IPS-18c (cell line): ENCODE results near the gene ZNF282.
A peak's percentile ranks its signal among the peaks of the same experiment; 100 is the strongest.
"Not testable (repeated sequence)": the region's sequence is repeated elsewhere in the genome, so short reads cannot be mapped to it uniquely, and the experiment has no call there.

Experiments used
- H3K4me3 ChIP-seq: 2 replicates; pipeline ENCODE4 v1.7.0; 2013; ENCODE audit warnings: low read depth, mild to moderate bottlenecking, low read length, moderate library complexity; ENCODE audit not compliant: insufficient read depth
- H3K9me3 ChIP-seq: one replicate; pipeline ENCODE4 v1.6.1; 2013; ENCODE audit warnings: mild to moderate bottlenecking, low read length, moderate library complexity; ENCODE audit not compliant: control insufficient read depth, insufficient read depth

Gene ZNF282

DNA sequence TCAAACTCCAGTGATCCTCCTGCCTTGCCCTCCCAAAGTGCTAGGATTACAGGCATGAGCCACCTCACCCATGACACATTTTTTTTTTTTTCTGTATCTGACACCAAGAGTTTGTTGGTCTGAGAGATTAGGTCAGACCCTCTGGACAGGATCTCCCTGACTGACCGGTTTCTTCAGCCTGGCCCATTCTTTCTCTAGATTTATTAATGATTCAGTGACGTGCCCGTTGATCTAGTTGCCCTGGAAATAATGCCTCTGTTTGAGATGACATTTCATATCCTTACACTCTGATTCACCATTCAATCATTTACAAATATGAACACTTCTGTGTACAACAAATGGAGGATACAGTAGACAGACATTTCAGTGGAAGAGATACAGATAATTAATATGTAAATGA, 42.7 kb downstream of the ZNF282 start:
- Histone ChIP-seq H3K9me3 (no peaks in the 10 kb centered on the region), H3K4me3 (no peak overlapping the region)

DNA sequence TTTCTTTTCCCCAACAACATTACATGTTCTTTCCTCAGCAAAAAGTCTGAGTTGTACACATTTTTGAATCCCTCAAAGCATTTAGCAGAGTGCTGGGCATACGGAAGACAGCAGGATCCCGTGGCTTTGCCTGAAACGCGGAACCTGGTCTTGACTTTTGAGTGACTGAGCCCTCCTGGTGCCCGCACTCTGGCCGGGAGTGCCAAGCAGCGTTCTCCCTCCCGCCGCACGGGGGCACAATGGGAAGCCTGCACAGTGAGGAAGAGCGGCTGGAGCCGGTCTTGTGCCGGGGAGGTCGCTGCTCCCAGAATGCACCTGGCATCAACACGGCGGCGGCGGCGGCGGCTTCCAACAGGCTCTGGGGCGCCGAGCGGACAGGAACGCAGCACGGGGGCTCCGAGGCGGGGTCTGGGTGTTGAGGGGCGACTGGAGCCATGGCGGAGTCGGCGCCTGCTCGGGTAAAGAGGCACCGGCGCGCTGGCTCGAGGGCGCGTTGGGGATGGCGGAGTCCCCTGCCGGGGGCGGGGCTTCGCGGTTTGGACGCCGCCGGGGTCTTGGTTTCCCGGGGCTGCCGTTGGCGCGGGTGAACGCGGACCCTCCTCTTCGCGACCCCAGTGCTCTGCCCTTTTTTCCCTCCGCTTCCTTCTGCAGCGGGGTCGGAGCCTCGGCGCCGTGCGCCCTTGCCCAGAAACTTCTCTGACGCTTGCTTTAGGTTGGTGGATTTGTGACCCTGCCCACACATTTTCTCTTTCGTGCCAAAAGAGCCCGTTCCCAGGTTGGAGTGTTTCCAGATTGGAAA, 44.2 kb downstream of the ZNF282 start, which contains the start of gene ZNF212:
TSS of gene ZNF212 (plus strand) at position 307 of the 799 bp plus-strand sequence. CDS start at position 435, 128 bp downstream.
- no peaks in the 10 kb centered on the region for H3K9me3 ChIP-seq
- H3K4me3 ChIP-seq, result peak within 1 kb of the TSS; percentile 97

DNA sequence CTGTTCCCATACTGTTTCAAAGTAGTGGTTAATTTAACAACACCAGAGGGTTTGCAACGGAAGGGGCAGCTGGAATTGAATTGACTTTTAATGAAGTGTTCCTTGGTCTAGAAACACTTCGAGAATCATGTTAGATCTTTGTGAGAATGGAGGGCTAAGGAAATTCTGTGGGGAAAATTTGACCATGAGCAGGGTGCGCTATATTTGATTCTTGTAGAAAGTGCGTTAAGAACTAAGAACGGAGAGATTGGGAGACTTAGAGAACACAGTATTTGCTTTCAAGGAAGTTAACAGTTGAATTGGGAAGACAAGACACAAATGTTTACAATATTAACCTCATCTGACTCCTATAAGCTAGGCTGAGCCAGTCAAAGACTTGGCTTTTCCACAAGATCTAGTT, 45.3 kb downstream of the ZNF282 start:
- H3K9me3 ChIP-seq, result no peaks in the 10 kb centered on the region
- H3K4me3 ChIP-seq, result peak overlapping the region; percentile 97

DNA sequence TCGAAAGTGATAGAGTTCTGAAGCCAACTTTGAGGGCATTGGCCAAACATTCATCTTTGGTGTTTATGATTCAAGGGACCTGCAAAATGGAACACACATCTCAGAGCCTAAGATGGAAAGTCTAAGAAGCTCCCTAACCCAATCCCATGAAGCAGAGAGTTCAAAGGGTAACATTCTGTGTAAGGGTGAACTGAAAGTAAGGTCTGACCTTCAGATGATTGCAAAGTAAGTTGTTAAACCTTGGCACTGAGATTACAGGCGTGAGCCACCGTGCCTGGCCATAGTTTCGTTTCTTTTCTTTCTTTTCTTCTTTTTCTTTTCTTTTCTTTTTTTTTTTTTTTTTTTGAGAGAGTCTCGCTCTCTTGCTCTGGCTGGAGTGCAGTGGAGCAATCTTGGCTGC, 46.4 kb downstream of the ZNF282 start:
- H3K9me3 ChIP-seq, result no peaks in the 10 kb centered on the region
- no peak overlapping the region for H3K4me3 ChIP-seq

DNA sequence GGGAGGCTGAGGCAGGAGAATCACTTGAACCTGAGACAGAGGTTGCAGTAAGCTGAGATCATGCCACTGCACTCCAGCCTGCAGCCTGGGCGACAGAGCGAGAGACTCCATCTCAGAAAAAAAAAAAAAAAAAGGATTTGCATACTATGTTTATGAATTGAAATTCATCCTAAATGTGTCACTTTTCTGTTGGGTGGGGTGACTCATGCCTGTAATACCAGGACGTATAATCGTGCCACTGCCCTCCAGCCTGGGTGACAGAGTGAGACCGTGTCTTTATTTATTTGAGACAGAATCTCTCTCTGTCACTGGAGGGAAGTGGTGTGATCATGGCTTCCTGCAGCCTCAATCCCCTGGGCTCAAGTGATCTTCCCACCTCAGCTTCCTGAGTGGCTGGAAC, 49.9 kb downstream of the ZNF282 start:
- Histone ChIP-seq H3K4me3 (no peak overlapping the region), H3K9me3 (no peaks in the 10 kb centered on the region)

DNA sequence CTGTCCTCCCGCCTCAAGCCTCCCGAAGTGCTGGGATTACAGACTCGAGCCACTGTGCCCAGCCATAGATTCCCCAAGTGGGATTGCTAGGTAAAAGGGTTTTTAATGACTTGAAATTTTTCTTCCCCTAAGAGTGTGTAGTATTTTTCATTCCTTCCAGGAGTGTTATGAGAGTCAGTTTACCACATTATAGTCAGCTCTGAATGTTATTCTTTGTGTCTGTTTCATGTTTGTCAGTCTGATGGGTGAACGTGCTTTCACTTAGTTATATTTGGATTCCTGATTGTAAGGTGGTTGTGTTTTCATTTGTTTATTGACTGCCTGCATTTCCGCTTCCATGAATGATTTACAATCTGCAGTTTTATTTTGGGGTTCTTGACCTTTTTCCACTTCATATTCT, 50.4 kb downstream of the ZNF282 start:
- H3K9me3 ChIP-seq, result no peaks in the 10 kb centered on the region
- no peak overlapping the region for H3K4me3 ChIP-seq

DNA sequence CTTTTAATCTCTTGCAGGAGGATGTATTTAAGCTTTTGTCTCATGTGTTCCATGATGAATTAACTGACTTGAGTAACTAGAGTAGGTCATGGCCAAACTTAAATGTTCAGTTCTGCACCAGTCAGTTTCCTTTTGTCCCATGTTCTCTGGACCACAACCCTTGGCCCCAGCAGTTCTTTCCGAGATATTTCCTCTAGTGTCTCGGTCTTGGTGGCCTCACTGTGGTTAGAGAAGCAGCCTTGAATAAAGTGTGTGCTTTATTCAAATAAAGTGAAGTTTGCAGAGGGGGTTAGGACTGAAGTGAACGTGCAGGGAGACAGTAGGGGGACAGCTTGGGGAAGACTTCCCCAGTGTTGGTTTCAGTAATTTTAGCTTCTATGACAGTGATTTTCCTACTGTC, 53.4 kb downstream of the ZNF282 start:
- H3K9me3 ChIP-seq, result no peaks in the 10 kb centered on the region
- H3K4me3 ChIP-seq, result no peak overlapping the region

DNA sequence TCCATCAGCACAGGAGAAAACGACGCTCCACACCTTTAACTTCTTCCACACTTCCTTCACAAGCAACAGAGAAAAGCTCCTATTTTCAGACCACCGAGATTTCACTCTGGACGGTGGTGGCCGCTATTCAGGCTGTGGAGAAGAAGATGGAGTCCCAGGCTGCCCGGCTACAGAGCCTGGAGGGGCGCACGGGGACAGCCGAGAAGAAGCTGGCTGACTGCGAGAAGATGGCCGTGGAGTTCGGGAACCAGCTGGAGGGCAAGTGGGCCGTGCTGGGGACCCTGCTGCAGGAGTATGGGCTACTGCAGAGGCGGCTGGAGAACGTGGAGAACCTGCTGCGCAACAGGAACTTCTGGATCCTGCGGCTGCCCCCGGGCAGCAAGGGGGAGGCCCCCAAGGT, 54.8 kb downstream of the ZNF282 start:
- H3K4me3 ChIP-seq, H3K9me3 ChIP-seq: not testable (repeated sequence)

DNA sequence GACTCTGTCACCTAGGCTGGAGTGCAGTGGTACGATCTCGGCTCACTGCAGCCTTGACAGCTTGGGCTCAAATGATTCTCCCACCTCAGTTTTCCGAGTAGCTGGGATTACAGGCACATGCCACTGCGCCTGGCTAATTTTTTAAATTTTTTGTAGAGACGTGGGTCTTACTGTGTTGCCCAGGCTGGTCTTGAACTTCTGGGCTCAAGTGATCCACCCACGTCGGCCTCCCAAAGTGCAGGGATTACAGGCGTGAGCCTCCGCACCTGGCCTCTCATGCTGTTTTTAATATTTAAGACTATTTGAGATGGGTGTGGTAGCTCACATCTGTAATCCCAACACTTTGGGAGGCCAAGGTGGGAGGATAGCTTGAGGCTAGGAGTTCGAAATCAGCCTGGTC, 56.2 kb downstream of the ZNF282 start:
- H3K4me3 ChIP-seq, H3K9me3 ChIP-seq: not testable (repeated sequence)

DNA sequence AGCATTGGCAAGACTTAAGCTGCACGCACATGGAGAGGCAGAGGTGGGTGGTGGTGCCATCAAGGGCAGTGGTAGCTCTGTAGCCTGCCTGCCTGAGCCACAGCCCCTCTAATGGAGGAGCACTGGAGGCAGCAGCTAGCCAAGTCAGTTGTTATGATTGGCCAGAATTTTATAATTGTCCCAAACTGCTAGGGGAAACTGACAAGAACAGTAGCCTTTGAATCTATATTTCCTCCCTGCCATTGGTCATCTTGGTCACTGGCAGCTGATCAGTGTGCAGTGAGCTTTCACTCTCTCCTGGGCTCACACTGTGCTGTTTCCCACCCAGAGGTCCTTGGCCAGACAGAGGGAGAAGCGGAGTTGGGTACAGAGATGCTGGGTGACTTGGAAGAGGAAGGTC, 57.0 kb downstream of the ZNF282 start:
- H3K4me3 ChIP-seq, result no peak overlapping the region
- H3K9me3 ChIP-seq, result no peaks in the 10 kb centered on the region

DNA sequence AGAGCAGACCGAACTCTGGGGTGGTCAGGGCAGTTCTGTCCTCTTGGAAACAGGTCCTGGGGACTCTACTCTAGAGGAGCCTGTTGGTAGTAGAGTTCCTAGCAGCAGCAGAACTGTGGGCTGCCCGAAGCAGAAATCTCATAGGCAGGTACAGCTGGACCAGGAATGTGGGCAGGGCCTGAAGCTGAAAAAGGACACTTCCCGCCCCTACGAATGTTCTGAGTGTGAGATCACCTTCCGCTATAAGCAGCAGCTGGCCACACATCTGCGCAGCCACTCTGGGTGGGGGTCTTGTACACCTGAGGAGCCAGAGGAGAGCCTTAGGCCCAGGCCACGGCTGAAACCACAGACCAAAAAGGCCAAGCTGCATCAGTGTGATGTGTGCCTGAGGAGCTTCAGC, 58.3 kb downstream of the ZNF282 start:
- Histone ChIP-seq H3K4me3 (no peak overlapping the region), H3K9me3 (no peaks in the 10 kb centered on the region)

DNA sequence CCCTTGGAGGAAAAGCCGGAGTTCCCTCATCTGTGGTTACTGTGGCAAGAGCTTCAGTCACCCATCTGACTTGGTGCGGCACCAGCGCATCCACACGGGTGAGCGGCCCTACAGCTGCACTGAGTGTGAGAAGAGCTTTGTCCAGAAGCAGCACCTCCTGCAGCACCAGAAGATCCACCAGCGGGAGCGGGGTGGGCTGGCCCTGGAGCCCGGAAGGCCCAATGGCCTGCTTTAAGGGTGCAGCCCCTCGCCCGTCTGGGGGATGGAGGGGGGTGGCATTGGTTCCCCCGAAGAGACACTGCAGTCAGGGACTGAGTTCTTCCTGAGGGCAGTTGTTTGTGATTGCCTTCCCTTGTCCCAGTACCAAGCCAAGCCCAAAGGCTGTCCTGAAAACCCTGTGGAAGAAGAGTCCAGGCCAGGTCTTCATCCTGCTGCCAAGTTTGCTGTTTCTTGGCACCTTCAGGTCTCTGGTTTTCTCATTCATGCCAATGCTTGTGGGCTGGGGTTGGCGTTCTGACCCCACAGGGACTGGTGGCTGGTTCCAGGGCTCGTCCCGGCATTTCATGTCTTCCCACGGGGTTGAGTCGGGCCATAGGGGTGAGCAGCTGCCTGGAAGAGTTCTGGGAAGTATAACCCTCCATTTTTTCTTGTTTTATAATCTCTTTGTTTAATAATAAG, 59.0 kb downstream of the ZNF282 start:
- H3K4me3 ChIP-seq, result no peak overlapping the region
- no peaks in the 10 kb centered on the region for H3K9me3 ChIP-seq

DNA sequence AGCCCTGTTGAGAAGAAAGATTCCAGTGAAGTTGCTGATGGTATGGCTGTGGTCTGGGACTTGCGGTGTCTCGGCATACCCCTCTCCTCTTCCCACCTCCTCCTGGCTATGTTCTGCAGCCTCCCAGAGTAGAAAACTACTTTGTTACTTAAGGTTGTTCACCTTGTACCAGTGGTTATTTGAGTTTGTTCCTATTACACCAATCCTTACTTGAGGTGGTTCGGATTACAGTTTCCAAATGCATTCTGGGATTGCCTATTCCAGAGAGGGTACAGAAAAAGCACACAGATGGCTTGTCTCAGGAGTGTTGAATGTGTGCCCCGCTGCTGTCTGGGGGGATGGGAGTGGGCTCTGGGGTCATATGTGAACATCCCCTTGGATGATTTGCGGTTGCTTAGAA, 59.8 kb downstream of the ZNF282 start:
- H3K4me3 ChIP-seq, result no peak overlapping the region
- H3K9me3 ChIP-seq, result no peaks in the 10 kb centered on the region

DNA sequence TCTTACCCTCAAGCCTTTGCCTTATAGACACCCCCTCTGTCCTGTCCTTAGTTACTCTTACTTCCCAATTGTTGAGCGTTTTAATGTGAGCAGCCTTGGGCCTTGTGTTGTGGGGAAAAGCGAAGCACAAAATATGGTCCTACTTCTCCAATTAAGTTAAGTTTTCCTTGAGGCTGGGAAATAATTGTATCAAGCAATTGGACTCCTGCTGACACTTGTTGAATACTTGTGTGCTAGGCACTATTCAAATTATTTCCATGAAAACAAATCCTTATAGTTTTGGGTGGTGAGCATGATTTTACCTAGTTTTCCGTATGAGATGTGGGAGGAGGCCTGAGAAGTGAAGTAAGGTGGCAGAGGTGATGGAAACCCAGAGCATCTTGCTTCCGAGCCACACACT, 61.2 kb downstream of the ZNF282 start:
- no peaks in the 10 kb centered on the region for H3K9me3 ChIP-seq

DNA sequence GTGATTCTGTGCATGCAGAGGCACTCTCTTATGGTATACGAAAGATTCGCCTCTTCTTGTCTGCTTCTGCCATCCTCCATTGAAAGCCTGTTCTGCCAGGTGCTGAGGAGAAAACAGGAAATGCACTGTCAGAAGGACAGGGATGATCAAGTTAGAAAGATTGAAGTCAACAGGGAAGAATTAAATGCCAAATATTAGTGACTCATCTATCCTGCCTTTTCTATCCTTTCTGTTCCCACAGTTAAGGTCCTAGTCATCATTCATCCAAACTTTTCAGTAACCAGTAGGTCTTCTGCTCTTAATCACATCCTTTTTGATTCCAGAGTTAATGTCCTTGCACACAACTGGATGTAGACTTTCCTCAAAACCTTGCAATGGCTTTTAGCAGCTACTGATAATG, 61.8 kb downstream of the ZNF282 start:
- H3K4me3 ChIP-seq, result no peak overlapping the region
- no peaks in the 10 kb centered on the region for H3K9me3 ChIP-seq

More for the DNA sequence above, 61.2 kb downstream of the ZNF282 start:
- no peak overlapping the region for H3K4me3 ChIP-seq

DNA sequence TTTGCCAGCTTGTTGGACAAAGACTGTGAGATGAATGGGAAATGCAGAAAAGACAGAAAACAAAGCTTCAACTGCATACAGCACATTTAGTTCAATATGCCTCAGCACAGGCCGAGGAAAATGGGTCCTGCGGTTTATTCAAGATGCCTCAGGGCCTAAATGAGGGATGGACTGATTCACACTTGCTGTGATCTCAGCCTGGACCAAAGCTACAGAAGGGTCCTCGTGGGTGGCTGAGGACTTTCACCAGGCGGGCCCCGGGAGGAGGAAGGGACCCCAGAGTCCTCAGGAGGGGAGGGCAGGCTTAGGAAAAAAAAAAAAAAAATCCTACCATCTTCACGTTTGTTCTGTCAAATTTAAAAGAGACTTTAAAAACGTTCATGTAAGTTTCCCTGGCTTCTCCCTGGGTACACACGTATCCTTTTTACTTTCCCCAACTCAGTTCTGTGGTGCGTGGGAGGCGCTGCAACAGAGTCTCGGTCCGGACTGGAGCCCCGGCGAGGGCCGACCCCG, 66.0 kb downstream of the ZNF282 start:
- H3K9me3 ChIP-seq, result no peaks in the 10 kb centered on the region
- H3K4me3 ChIP-seq, result peak overlapping the region; percentile 71

DNA sequence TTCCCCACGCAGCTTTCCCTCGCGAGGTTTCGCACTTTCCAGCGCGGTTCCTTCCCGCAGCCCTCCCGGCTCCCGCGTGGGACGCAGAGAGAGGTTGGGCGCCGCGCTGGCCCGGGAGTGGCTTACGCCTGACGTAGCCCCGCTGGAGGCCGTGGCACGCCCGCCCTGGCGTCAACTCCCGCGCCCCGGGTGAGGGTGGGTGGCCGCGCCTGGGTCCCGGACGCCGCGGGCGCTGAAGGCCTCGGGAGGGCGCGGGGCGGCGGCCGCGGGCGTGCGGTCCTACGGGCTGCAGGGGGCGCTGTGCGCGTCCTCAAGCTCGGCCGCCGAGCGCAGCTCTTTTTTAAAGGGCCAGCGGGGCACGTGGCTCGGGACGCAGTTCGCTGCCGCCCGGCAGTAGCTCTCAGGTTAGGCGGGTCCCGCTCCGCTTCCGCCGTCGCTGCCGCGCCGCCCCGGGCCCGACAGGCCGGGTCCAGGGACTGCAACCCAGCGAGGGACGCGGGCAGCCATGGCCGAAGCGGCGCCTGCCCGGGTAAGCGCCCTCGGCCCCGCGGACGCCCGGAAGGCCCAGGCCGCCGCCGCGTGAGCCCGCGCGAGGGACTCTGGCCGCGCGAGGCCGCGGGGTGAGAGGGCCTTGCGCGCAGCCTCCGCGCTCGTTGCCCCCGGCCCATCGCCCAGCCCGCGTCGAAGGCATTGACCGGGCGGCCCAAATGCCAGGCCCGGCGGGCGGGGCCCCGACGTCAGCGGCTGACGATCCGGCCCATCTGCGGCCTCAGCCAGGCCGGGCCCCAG, 66.7 kb downstream of the ZNF282 start, which contains the start of gene ZNF783:
TSS of gene ZNF783 (plus strand) at position 368 of the 789 bp plus-strand sequence. CDS start at position 506, 138 bp downstream.
- H3K4me3 ChIP-seq, result peak within 1 kb of the TSS; percentile 71
- H3K9me3 ChIP-seq, result no peaks in the 10 kb centered on the region
